DND-41 (cell line): ENCODE measurements around the gene CYP26C1.

ENCODE experiments used
- ATAC-seq: fragments of 200-7000 bp; cut with Tn5 transposase; 3 replicates; pipeline ENCODE4 v1.9.1; 2021; ENCODE audit warnings: low read depth; ENCODE audit not compliant: insufficient read depth
- DNase-seq: peaks from one replicate; pipeline ENCODE4 v3.0.0-alpha.2; 2020
- H2AFZ ChIP-seq: 2 replicates; pipeline ENCODE4 v1.6.0; 2012; ENCODE audit warnings: low read depth, low read length
- H3K27ac ChIP-seq: 2 replicates; pipeline ENCODE4 v1.5.1; 2012; ENCODE audit warnings: low read length, inconsistent platforms
- H3K27me3 ChIP-seq: fragments of 200-600 bp; sonication (generic); 2 replicates; pipeline ENCODE4 v1.6.0; 2012; ENCODE audit warnings: low read length, mild to moderate bottlenecking, inconsistent platforms; ENCODE audit not compliant: insufficient read depth, poor library complexity
- H3K36me3 ChIP-seq: 2 replicates; pipeline ENCODE4 v1.5.1; 2012; ENCODE audit warnings: low read length, inconsistent platforms; ENCODE audit not compliant: insufficient read depth
- H3K4me1 ChIP-seq: 2 replicates; pipeline ENCODE4 v1.5.1; 2012; ENCODE audit warnings: mild to moderate bottlenecking, low read length; ENCODE audit not compliant: insufficient read depth
- H3K4me2 ChIP-seq: 2 replicates; pipeline ENCODE4 v1.6.0; 2012; ENCODE audit warnings: mild to moderate bottlenecking, moderate library complexity, low read length, inconsistent platforms; ENCODE audit not compliant: insufficient read depth
- H3K4me3 ChIP-seq, 2 experiments: fragments of 200-600 bp in 1 of 2; shearing (Covaris generic) in 1 of 2; 2 replicates each; pipeline ENCODE4 v1.5.1; 2012 to 2016; ENCODE audit warnings: inconsistent platforms in 2 of 2, low read length in 2 of 2, mild to moderate bottlenecking in 2 of 2, low read depth in 1 of 2, moderate library complexity in 1 of 2
- H3K79me2 ChIP-seq: 2 replicates; pipeline ENCODE4 v1.6.0; 2012; ENCODE audit warnings: low read length, inconsistent platforms; ENCODE audit not compliant: insufficient read depth
- H3K9ac ChIP-seq: 2 replicates; pipeline ENCODE4 v1.6.0; 2012; ENCODE audit warnings: low read depth, mild to moderate bottlenecking, inconsistent platforms, low read length, moderate library complexity
- H3K9me3 ChIP-seq: 2 replicates; pipeline ENCODE4 v1.5.1; 2012; ENCODE audit warnings: low read length, moderate library complexity, mild to moderate bottlenecking, inconsistent platforms; ENCODE audit not compliant: insufficient read depth, severe bottlenecking
- H4K20me1 ChIP-seq: 2 replicates; pipeline ENCODE4 v1.6.0; 2012; ENCODE audit warnings: low read length; ENCODE audit not compliant: insufficient read depth
- EZH2 ChIP-seq: IDR thresholded peaks from 3 replicates; pipeline ENCODE4 v1.6.1; 2012; ENCODE audit warnings: borderline replicate concordance, low read depth, mild to moderate bottlenecking, moderate library complexity, low read length, inconsistent platforms; ENCODE audit not compliant: severe bottlenecking
- TF ChIP-seq, protein P1 (sequence below): IDR thresholded peaks from 2 replicates; pipeline ENCODE4 v1.5.1; 2012; ENCODE audit warnings: borderline replicate concordance, low read length, moderate library complexity, mild to moderate bottlenecking; ENCODE audit not compliant: poor library complexity, severe bottlenecking; ENCODE audit errors: extremely low read depth

The CYP26C1 gene

DNA sequence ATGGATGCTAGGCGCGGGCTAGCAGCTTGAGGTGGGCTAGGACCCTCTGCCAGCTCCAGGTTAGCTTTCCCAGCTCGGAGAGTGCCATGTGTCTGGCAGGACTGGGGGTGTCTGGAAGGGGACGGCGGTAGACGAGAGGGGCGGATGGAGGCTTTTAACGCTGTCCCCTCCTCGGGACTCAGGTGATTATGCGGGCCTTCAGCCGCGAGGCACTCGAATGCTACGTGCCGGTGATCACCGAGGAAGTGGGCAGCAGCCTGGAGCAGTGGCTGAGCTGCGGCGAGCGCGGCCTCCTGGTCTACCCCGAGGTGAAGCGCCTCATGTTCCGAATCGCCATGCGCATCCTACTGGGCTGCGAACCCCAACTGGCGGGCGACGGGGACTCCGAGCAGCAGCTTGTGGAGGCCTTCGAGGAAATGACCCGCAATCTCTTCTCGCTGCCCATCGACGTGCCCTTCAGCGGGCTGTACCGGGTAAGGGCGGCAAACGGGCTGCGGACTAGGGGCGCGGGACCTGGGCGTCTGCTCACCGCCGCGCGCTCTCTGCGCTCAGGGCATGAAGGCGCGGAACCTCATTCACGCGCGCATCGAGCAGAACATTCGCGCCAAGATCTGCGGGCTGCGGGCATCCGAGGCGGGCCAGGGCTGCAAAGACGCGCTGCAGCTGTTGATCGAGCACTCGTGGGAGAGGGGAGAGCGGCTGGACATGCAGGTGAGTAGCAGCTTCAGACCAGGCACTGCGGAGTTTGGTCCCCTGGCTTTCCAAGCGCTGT lies 14.2 kb downstream of the CYP26C1 start:
- H3K4me2 ChIP-seq: no peak overlapping the region
- H3K36me3 ChIP-seq: no peaks in the 10 kb centered on the region
- H3K9ac ChIP-seq: no peak overlapping the region
- ATAC-seq (no peak), DNase-seq (no peak)
- no peaks in the 10 kb centered on the region for H3K79me2 ChIP-seq
- H2AFZ ChIP-seq: no peak overlapping the region
- no peaks in the 10 kb centered on the region for H3K4me1 ChIP-seq
- no peak overlapping the region for H3K4me3 ChIP-seq
- no peaks in the 10 kb centered on the region for H3K9me3 ChIP-seq
- TF ChIP-seq, protein P1, sequence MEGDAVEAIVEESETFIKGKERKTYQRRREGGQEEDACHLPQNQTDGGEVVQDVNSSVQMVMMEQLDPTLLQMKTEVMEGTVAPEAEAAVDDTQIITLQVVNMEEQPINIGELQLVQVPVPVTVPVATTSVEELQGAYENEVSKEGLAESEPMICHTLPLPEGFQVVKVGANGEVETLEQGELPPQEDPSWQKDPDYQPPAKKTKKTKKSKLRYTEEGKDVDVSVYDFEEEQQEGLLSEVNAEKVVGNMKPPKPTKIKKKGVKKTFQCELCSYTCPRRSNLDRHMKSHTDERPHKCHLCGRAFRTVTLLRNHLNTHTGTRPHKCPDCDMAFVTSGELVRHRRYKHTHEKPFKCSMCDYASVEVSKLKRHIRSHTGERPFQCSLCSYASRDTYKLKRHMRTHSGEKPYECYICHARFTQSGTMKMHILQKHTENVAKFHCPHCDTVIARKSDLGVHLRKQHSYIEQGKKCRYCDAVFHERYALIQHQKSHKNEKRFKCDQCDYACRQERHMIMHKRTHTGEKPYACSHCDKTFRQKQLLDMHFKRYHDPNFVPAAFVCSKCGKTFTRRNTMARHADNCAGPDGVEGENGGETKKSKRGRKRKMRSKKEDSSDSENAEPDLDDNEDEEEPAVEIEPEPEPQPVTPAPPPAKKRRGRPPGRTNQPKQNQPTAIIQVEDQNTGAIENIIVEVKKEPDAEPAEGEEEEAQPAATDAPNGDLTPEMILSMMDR: no peak
- no peak for TF ChIP-seq EZH2
- no peak overlapping the region for H3K27ac ChIP-seq
- H4K20me1 ChIP-seq: 0 out of 2 replicates have a peak, but pooled peaks cover 3% of the 10 kb centered on the region
- peaks cover 8% of the 10 kb centered on the region for H3K27me3 ChIP-seq

DNA sequence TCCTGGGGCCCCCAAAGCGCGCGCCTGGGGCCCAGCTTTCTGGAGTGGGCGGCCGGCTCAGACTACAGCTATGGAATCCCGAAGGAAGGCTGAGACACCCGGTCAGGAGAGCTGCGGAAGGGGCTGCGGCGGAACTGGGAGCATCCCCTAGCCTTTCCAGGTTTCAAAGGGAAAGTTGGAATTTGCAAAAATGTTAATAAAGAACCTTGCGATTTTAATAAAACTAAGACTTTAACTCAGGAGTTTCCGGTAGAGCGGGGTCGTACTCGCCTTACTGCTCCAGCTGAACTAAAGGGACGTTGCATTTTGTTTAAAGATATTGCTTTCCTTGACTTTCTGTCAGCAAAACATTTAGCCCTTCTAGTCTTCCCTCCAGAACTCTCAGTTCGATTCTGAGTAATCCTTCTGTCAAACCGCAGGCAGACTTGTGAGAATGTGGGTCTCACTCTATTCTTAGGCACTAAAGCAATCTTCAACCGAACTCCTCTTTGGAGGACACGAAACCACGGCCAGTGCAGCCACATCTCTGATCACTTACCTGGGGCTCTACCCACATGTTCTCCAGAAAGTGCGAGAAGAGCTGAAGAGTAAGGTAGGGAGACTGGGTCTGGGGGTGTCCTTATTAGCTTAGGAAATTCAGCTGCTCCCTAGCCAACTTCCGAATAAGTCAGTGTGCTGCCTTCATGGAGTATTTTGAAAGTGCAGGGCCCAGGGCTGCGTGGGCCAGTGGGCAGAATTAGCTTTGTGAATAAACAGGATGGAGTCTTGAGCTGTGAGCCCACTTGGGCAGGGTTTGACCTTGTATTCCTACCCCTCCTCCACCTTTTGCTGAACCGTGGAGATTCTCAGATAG lies 15.0 kb downstream of the CYP26C1 start:
- no peak for ATAC-seq
- no peak overlapping the region for H3K4me3 ChIP-seq

DNA sequence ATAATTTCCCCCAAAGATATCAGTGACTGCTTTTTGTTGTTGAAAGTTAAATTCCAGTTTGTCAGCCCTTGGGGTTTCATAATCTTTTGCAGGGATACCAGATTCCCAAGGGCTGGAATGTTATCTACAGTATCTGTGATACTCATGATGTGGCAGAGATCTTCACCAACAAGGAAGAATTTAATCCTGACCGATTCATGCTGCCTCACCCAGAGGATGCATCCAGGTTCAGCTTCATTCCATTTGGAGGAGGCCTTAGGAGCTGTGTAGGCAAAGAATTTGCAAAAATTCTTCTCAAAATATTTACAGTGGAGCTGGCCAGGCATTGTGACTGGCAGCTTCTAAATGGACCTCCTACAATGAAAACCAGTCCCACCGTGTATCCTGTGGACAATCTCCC lies 16.3 kb downstream of the CYP26C1 start:
- no peaks in the 10 kb centered on the region for H3K79me2 ChIP-seq
- H3K9me3 ChIP-seq: no peaks in the 10 kb centered on the region
- no peaks in the 10 kb centered on the region for H3K36me3 ChIP-seq
- H3K4me3 ChIP-seq: no peak overlapping the region
- no peak overlapping the region for H3K27ac ChIP-seq
- ATAC-seq (no peak), DNase-seq (no peak)
- H4K20me1 ChIP-seq: 0 out of 2 replicates have a peak, but pooled peaks cover 3% of the 10 kb centered on the region
- TF ChIP-seq EZH2: no peak
- H3K4me1 ChIP-seq: no peaks in the 10 kb centered on the region
- no peak overlapping the region for H2AFZ ChIP-seq
- H3K9ac ChIP-seq: no peak overlapping the region
- no peak overlapping the region for H3K4me2 ChIP-seq
- peaks cover 8% of the 10 kb centered on the region for H3K27me3 ChIP-seq

More for the DNA sequence above, 15.0 kb downstream of the CYP26C1 start:
- Histone ChIP-seq H3K27ac (no peak overlapping the region), H3K27me3 (peaks cover 8% of the 10 kb centered on the region), H3K4me2 (no peak overlapping the region), H3K9ac (no peak overlapping the region), H3K79me2 (no peaks in the 10 kb centered on the region), H4K20me1 (0 out of 2 replicates have a peak, but pooled peaks cover 3% of the 10 kb centered on the region), H2AFZ (no peak overlapping the region), H3K36me3 (no peaks in the 10 kb centered on the region), H3K4me1 (no peaks in the 10 kb centered on the region), H3K9me3 (no peaks in the 10 kb centered on the region)
- no peak for DNase-seq
- TF ChIP-seq EZH2: no peak
- TF ChIP-seq, protein P1: no peak

DNA sequence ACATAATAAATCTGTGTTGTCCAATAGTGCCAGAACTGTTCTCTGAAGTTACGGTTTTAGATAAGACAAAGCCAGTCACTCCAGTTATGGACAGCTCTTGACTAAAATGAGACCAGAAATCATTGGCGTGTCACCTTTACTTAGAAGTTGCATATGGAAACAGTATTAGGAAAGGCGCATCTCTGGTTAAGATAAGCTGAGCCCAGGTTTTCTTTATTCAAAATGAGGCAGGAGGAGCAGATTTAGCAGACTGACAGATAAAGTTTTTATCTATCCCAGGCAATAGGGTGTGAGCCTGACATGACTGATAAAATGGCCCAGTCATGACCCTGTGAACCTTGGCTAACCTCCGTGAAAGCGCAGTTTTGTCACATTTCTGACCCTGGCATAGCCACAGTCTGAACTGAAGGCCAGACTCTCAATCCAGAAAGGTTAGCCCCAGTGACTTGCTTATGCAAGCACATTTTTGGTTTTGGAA lies 17.3 kb downstream of the CYP26C1 start:
- TF ChIP-seq, protein P1: no peak
- TF ChIP-seq EZH2: no peak
- peaks cover 8% of the 10 kb centered on the region for H3K27me3 ChIP-seq
- H3K79me2 ChIP-seq: no peaks in the 10 kb centered on the region
- H3K4me1 ChIP-seq: no peaks in the 10 kb centered on the region
- no peaks in the 10 kb centered on the region for H3K36me3 ChIP-seq
- H3K9me3 ChIP-seq: no peaks in the 10 kb centered on the region
- no peak overlapping the region for H3K27ac ChIP-seq
- no peak overlapping the region for H3K9ac ChIP-seq
- no peak overlapping the region for H3K4me3 ChIP-seq
- no peak for DNase-seq
- H4K20me1 ChIP-seq: 0 out of 2 replicates have a peak, but pooled peaks cover 3% of the 10 kb centered on the region
- no peak for ATAC-seq
- H2AFZ ChIP-seq: no peak overlapping the region
- no peak overlapping the region for H3K4me2 ChIP-seq
